Activated naive CD4-positive, alpha-beta T cell (primary cell): ENCODE measurements around the gene FBLN1.
A peak's percentile ranks its signal among the peaks of the same experiment; 100 is the strongest.
"Not testable (repeated sequence)": the region's sequence is repeated elsewhere in the genome, so short reads cannot be mapped to it uniquely, and the experiment has no call there.

Experiments used
- DNase-seq, 4 experiments: peaks; one replicate each; lab custom pipeline; 2025; lab: John Stamatoyannopoulos, UW

The FBLN1 gene

GRCh38 chr22:45548991-45549761 is 46.5 kb downstream of the FBLN1 start:
- DNase-seq = no peak

DNA sequence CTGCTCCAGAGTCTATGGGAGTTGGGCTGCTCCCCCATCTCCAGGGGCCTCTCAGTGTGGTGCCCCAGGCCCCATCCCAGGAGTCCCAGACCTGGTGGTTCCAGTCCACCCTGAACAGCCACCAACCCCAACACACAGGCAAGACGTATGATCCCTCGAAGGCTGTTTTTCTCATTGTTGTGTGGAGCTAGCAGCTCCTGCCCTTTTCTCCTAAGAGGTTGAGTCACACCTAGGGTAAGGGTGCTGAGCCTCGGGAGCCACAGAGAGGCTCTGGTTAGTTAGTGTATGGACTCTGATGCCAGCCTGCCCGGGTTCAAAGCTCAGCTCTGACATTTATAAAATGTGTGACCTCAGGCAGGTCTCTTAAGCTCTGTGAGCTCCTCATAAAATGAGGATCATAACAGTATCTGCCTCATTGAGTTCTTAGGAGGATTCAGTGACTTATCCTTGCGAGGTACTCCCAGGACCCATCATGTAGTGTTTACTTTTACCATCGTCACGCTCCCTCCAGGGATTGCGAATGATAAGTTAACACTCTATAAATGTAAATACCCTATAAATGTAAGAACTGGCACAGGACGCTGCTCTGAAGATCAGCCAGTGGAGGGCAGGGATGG is 47.2 kb downstream of the FBLN1 start:
- no peak for DNase-seq

- DNase-seq = no peak
Measured at GRCh38 chr22:45550416-45550815, 47.7 kb downstream of the FBLN1 start.

DNA sequence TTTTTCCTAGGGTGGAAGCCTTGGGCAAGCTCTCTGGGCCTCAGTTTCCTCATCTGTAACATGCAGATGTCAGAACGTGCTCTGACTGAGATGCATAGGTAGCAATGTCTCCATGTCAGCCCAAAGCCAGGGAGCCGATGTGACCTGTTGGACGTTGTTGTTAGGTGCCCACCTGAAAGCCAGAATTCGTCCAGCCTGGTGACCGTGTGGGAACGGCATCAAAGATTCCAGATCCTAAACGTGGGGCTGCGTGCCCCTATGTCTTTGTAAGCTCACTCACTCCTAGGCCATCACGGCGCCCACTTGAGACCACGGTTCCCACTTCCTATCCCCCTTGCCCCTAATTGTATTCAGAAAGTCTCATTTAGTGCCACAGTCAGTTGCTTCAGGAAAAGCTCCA is 48.2 kb downstream of the FBLN1 start:
- no peak for DNase-seq

GRCh38 chr22:45551310-45552016 is 48.8 kb downstream of the FBLN1 start:
- no peak for DNase-seq

DNA sequence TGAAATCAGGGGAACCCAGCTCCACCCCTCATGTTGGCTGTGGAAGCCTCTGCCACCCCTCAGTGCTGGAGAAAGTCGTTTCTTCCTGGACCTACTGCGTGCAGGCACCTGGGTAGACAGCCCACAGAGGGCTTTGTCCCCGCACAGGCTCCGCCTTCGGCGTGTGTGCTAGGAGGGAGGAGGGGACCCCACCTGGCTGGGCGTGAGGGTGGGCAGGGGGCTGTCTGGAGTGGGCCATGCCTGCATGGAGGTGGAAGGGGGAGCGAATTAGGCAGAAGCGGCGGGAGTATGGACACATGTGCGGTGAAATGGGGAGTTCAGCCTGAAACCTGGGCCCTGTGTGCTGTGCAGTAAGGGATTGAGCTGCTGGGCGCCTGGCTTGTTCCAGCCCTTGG is 49.3 kb downstream of the FBLN1 start:
- DNase-seq = no peak

DNA sequence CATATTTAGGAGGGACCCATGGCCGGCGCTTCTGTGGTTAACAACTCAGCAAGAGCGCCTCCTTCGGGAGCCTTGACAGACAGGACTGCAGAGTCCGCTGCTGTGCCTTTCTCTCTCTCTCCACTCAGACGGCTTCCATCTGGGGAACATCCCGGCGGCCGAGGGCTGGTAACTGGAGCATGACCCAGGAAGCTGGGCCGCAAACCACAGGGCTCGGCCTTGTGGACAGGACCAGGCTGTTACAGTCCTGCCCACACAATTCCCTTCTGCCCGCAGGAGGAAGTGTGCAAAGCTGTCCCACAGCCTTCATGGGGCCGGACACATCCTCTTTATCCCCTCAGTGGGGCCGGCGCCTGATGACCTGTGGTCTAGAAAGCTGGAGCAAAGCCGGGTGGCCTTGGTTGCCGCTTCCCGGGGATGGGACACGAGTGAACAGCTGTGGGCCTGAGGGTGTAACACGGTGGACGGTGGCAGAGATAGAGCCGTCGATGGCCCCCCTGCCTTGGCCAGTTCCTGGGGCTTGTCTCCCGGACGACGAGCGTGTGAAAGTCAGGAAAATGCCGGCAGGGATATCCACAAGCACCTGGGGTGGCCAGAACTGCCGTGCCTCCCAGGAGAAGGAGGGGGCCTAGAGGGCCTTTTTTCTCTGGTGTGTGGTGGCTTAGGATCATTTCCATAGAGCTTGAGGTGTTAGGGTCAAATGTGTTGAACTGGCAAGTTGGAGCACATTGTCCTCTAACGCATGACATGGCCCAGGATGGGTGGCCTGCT is 50.1 kb downstream of the FBLN1 start:
- no peak for DNase-seq

- DNase-seq = peak in 3 of 4 experiments; percentile 4 to 37 (median 6)
Measured at GRCh38 chr22:45553351-45554039, 50.8 kb downstream of the FBLN1 start.

DNA sequence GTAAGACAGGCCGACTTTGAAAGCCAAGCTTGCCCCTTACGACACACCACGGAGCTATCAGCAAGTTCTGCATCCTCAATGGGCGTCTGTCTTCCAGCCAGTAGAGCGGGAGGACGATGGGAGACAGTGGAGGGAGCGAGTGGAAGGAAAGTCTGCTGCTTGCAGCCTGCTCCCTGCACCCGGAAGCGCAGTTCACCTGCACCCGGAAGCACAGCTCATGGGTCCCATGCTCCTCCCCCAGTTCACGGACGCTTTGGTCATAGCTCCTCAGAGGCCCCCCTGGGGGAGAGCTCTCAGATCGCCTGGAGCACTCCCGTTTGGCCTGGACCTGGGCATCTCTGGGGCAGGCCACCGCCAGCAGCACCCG is 51.3 kb downstream of the FBLN1 start:
- no peak for DNase-seq

- no peak for DNase-seq
Measured at GRCh38 chr22:45554861-45555260, 52.2 kb downstream of the FBLN1 start.

GRCh38 chr22:45557926-45558325 is 55.2 kb downstream of the FBLN1 start:
- DNase-seq = not testable (repeated sequence)

DNA sequence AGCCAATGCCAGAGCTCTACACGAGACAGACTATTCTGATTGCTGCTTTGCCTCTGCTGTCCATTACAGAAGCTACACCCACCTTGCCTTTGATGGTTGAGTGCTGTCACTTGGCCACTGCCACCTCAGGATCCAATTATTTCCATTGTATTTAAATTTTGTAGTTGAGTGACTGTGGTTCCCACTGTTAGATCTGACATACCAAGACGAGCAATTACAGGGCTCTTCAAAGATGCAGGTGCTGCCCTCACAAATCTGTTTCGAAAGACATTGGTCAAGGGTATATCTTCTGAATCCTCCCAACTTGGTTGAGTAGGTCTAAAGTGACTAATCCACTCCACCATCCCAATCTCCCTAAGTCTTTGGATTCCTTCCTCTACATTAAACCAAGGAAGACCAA is 57.4 kb downstream of the FBLN1 start:
- DNase-seq = not testable (repeated sequence)

- DNase-seq = not testable (repeated sequence)
Measured at GRCh38 chr22:45560761-45561160, 58.1 kb downstream of the FBLN1 start.

GRCh38 chr22:45562102-45562501 is 59.4 kb downstream of the FBLN1 start:
- DNase-seq = no peak

- no peak for DNase-seq
Measured at GRCh38 chr22:45562537-45563361, 60.1 kb downstream of the FBLN1 start.

DNA sequence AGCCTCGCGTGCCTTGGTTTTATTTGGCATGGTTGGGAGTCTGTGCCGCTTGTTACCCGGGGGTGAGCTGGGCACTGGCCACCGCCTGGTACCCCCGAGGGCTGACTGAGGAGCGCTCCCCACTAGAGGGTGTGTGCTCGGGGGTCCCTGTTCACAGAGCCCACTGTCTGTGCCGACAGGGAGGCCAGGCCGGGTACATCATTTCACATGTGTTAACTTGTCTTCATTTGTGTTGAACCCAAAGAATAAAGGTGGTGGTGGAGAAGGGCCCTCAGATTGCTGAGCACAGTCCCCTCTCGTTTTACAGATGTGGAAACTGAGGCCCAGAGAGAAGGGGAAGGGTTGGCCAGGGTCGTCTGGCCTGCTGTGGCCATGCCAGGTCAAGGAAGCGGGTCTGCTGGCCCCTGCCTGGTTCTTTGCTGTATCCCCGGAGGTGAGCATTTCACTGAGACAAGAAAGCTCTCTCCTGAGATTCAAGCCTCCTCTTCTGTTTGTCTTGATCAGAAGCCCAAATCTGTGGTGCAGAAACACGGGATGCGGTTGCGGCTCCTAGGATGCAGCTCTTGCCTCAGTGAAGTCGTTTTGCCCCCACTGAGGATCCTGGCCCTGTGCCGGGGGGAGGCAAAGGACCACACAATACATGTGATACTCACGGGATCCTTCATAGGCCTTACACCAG is 60.8 kb downstream of the FBLN1 start:
- DNase-seq = no peak

DNA sequence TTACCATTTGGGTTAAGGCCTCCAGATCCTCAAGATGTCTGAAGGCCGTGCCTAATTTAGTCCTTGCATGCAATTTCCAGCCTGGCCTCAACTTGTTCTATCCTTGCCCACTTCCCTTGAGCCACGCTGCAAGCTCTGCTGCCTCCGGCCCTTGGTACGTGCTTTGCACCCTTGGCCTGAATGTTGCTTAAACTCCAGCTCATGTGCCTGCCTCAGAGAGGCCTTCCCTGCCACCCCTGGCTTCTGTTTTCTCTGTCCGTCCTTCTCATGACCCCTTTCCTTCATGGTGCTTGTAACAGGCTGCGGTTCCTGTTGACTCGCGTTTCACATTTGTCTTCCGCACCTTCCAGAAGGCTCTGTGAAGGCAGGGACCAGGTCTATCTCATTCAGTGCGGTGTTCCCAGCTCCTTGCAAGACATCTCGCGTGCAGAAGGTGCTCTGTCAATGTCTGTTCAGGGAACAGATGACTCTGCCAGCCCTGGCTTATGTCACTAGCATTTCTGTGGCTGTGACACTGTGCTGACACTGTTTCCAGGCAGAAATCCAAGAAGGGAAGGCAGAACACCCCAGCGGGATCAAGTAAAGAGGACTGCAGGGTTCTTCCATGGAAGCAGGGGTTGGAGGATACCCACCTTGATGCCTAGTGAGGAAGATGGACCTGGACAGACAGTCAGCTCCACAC is 61.8 kb downstream of the FBLN1 start:
- no peak for DNase-seq

DNA sequence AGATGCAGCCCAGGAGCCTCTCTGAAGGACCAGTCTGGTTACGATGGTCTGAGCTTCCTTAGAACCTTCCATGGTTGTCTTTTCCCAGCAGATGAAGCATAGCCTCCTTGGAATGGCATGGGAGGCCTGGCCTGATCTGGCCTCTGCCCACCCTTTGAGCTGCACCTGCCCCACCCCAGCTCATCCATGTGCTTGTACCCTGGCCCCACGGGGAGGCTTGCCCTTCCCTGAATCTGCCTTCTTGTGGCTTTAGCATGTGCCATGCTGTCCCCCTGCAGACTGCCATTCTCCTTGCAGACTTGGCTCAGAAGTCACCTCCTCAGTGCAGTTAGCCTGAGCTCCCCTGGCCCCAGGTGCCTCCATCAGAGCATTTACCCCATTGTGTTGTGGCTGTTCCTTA is 62.5 kb downstream of the FBLN1 start:
- DNase-seq = no peak

- DNase-seq = no peak
Measured at GRCh38 chr22:45565973-45566372, 63.3 kb downstream of the FBLN1 start.

GRCh38 chr22:45568213-45568612 is 65.5 kb downstream of the FBLN1 start:
- no peak for DNase-seq
